ENCODE results near the gene LYPLA2. TPM values are rescaled to one million over a fixed set of nuclear protein-coding genes. Genes with fewer than 3 reads are reported as not detected.
A peak's percentile ranks its signal among the peaks of the same experiment; 100 is the strongest.

The LYPLA2 gene
- total and polyA plus RNA-seq, 2 experiments from 2014 or later = 102 to 204 TPM

DNA sequence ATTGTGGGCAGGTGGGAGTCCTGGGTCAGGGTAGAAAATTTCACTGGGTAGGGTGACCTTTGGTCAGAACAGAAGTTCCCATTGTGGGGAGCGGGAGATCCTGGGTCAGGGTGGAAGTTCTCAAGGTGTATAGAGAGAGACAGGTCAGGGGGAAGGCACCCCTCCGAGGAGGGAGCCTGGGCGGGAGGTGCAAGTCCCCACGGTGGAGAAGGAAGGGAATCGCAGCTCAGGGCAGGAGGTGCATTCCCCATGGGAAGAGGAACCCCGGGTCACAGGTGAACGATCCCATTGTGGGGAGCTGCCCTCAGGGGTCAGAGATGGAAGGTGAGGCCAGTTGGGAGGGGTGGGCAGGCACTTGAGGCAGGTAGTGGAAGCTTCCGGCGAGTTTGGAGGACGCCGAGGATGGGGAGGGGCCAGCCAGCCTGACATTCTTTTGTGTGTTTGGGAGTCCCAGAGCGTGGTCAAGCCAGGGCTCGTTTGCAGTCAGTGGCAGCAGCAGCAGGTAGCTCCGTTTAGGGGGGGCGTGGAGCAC lies 637 bp downstream of the LYPLA2 start:
- ATAC-seq (peak; percentile 59), DNase-seq (ENCODE audit: low spot score) (peak; percentile 79)
- Mint-ChIP-seq H3K4me3 (peak overlapping the region; percentile 98), H3K27me3 (ENCODE audit: insufficient read depth, low read depth, poor library complexity) (peaks cover 11% of the 10 kb centered on the region), H3K4me1 (peaks cover 15% of the 10 kb centered on the region), H3K9me3 (no peaks in the 10 kb centered on the region), H3K27ac (peak overlapping the region; percentile 90), H3K36me3 (ENCODE audit: low read depth) (peaks cover 35% of the 10 kb centered on the region)
- peaks cover 8% of the 10 kb centered on the region; the same call in 1 of the 2 replicates for H3K36me3 ChIP-seq (ENCODE audit: insufficient read depth)
- H2AFZ ChIP-seq = 0 out of 2 replicates have a peak overlapping the region, but pooled peaks have one; percentile 47
- H3K4me1 ChIP-seq (ENCODE audit: insufficient read depth) = peaks cover 7% of the 10 kb centered on the region; the same call in 1 of the 2 replicates
- peak overlapping the region; percentile 81 for H3K4me2 ChIP-seq
- 0 out of 2 replicates have a peak, but pooled peaks cover 16% of the 10 kb centered on the region for H3F3A ChIP-seq (replicated peaks; ENCODE audit: low read depth)
- H3K27me3 ChIP-seq (ENCODE audit: insufficient read depth) = no peaks in the 10 kb centered on the region
- no peaks in the 10 kb centered on the region; the same call in 1 of the 2 replicates for H4K20me1 ChIP-seq (replicated peaks; ENCODE audit: insufficient read depth)
- H3K9me2 ChIP-seq (ENCODE audit: insufficient read depth) = no peaks in the 10 kb centered on the region
- peaks cover 14% of the 10 kb centered on the region for H3K79me2 ChIP-seq (replicated peaks; ENCODE audit: insufficient read depth)
- peak overlapping the region; percentile 80 for H3K27ac ChIP-seq (ENCODE audit: low read depth)
- TF ChIP-seq EZH2 (IDR thresholded peaks at IDR 0.05; ENCODE audit: low read depth, unreplicated experiment) (no peak), NANOG (IDR thresholded peaks at IDR 0.05; ENCODE audit: borderline replicate concordance) (no peak), EZH2phosphoT487 (IDR thresholded peaks at IDR 0.05; ENCODE audit: unreplicated experiment) (no peak), STAT1 (IDR thresholded peaks at IDR 0.05; ENCODE audit: unreplicated experiment) (no peak), JUNB (IDR thresholded peaks at IDR 0.05; ENCODE audit: unreplicated experiment) (no peak), POLR2AphosphoS5 (IDR thresholded peaks at IDR 0.05; ENCODE audit: low read depth) (no peak; the same call in 1 of the 2 replicates), ZNF114 (CRISPR knock-in tag; IDR thresholded peaks at IDR 0.05) (no peak), CREB1 (CRISPR knock-in tag; IDR thresholded peaks at IDR 0.05; ENCODE audit: low read depth) (no peak), ZNF331 (CRISPR knock-in tag; IDR thresholded peaks at IDR 0.05; ENCODE audit: low read depth) (no peak)
- TF ChIP-seq, protein P1, sequence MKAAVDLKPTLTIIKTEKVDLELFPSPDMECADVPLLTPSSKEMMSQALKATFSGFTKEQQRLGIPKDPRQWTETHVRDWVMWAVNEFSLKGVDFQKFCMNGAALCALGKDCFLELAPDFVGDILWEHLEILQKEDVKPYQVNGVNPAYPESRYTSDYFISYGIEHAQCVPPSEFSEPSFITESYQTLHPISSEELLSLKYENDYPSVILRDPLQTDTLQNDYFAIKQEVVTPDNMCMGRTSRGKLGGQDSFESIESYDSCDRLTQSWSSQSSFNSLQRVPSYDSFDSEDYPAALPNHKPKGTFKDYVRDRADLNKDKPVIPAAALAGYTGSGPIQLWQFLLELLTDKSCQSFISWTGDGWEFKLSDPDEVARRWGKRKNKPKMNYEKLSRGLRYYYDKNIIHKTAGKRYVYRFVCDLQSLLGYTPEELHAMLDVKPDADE (IDR thresholded peaks at IDR 0.05) = no peak
- TF ChIP-seq, protein P2, sequence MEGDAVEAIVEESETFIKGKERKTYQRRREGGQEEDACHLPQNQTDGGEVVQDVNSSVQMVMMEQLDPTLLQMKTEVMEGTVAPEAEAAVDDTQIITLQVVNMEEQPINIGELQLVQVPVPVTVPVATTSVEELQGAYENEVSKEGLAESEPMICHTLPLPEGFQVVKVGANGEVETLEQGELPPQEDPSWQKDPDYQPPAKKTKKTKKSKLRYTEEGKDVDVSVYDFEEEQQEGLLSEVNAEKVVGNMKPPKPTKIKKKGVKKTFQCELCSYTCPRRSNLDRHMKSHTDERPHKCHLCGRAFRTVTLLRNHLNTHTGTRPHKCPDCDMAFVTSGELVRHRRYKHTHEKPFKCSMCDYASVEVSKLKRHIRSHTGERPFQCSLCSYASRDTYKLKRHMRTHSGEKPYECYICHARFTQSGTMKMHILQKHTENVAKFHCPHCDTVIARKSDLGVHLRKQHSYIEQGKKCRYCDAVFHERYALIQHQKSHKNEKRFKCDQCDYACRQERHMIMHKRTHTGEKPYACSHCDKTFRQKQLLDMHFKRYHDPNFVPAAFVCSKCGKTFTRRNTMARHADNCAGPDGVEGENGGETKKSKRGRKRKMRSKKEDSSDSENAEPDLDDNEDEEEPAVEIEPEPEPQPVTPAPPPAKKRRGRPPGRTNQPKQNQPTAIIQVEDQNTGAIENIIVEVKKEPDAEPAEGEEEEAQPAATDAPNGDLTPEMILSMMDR (conservative IDR thresholded peaks at IDR 0.05; ENCODE audit: low read depth in 2 of 2) = no peak
- TF ChIP-seq, protein P3, sequence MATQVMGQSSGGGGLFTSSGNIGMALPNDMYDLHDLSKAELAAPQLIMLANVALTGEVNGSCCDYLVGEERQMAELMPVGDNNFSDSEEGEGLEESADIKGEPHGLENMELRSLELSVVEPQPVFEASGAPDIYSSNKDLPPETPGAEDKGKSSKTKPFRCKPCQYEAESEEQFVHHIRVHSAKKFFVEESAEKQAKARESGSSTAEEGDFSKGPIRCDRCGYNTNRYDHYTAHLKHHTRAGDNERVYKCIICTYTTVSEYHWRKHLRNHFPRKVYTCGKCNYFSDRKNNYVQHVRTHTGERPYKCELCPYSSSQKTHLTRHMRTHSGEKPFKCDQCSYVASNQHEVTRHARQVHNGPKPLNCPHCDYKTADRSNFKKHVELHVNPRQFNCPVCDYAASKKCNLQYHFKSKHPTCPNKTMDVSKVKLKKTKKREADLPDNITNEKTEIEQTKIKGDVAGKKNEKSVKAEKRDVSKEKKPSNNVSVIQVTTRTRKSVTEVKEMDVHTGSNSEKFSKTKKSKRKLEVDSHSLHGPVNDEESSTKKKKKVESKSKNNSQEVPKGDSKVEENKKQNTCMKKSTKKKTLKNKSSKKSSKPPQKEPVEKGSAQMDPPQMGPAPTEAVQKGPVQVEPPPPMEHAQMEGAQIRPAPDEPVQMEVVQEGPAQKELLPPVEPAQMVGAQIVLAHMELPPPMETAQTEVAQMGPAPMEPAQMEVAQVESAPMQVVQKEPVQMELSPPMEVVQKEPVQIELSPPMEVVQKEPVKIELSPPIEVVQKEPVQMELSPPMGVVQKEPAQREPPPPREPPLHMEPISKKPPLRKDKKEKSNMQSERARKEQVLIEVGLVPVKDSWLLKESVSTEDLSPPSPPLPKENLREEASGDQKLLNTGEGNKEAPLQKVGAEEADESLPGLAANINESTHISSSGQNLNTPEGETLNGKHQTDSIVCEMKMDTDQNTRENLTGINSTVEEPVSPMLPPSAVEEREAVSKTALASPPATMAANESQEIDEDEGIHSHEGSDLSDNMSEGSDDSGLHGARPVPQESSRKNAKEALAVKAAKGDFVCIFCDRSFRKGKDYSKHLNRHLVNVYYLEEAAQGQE (IDR thresholded peaks at IDR 0.05; ENCODE audit: unreplicated experiment) = no peak
- TF ChIP-seq, protein P4, sequence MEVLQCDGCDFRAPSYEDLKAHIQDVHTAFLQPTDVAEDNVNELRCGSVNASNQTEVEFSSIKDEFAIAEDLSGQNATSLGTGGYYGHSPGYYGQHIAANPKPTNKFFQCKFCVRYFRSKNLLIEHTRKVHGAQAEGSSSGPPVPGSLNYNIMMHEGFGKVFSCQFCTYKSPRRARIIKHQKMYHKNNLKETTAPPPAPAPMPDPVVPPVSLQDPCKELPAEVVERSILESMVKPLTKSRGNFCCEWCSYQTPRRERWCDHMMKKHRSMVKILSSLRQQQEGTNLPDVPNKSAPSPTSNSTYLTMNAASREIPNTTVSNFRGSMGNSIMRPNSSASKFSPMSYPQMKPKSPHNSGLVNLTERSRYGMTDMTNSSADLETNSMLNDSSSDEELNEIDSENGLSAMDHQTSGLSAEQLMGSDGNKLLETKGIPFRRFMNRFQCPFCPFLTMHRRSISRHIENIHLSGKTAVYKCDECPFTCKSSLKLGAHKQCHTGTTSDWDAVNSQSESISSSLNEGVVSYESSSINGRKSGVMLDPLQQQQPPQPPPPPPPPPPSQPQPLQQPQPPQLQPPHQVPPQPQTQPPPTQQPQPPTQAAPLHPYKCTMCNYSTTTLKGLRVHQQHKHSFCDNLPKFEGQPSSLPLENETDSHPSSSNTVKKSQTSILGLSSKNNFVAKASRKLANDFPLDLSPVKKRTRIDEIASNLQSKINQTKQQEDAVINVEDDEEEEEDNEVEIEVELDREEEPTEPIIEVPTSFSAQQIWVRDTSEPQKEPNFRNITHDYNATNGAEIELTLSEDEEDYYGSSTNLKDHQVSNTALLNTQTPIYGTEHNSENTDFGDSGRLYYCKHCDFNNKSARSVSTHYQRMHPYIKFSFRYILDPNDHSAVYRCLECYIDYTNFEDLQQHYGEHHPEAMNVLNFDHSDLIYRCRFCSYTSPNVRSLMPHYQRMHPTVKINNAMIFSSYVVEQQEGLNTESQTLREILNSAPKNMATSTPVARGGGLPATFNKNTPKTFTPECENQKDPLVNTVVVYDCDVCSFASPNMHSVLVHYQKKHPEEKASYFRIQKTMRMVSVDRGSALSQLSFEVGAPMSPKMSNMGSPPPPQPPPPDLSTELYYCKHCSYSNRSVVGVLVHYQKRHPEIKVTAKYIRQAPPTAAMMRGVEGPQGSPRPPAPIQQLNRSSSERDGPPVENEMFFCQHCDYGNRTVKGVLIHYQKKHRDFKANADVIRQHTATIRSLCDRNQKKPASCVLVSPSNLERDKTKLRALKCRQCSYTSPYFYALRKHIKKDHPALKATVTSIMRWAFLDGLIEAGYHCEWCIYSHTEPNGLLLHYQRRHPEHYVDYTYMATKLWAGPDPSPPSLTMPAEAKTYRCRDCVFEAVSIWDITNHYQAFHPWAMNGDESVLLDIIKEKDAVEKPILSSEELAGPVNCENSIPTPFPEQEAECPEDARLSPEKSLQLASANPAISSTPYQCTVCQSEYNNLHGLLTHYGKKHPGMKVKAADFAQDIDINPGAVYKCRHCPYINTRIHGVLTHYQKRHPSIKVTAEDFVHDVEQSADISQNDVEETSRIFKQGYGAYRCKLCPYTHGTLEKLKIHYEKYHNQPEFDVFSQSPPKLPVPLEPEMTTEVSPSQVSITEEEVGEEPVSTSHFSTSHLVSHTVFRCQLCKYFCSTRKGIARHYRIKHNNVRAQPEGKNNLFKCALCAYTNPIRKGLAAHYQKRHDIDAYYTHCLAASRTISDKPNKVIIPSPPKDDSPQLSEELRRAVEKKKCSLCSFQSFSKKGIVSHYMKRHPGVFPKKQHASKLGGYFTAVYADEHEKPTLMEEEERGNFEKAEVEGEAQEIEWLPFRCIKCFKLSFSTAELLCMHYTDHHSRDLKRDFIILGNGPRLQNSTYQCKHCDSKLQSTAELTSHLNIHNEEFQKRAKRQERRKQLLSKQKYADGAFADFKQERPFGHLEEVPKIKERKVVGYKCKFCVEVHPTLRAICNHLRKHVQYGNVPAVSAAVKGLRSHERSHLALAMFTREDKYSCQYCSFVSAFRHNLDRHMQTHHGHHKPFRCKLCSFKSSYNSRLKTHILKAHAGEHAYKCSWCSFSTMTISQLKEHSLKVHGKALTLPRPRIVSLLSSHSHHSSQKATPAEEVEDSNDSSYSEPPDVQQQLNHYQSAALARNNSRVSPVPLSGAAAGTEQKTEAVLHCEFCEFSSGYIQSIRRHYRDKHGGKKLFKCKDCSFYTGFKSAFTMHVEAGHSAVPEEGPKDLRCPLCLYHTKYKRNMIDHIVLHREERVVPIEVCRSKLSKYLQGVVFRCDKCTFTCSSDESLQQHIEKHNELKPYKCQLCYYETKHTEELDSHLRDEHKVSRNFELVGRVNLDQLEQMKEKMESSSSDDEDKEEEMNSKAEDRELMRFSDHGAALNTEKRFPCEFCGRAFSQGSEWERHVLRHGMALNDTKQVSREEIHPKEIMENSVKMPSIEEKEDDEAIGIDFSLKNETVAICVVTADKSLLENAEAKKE (CRISPR knock-in tag; IDR thresholded peaks at IDR 0.05) = no peak
- H3K4me3 ChIP-seq = peak overlapping the region; percentile 98
